ENCODE measurements around the gene NLGN4X.

NLGN4X gene

DNA sequence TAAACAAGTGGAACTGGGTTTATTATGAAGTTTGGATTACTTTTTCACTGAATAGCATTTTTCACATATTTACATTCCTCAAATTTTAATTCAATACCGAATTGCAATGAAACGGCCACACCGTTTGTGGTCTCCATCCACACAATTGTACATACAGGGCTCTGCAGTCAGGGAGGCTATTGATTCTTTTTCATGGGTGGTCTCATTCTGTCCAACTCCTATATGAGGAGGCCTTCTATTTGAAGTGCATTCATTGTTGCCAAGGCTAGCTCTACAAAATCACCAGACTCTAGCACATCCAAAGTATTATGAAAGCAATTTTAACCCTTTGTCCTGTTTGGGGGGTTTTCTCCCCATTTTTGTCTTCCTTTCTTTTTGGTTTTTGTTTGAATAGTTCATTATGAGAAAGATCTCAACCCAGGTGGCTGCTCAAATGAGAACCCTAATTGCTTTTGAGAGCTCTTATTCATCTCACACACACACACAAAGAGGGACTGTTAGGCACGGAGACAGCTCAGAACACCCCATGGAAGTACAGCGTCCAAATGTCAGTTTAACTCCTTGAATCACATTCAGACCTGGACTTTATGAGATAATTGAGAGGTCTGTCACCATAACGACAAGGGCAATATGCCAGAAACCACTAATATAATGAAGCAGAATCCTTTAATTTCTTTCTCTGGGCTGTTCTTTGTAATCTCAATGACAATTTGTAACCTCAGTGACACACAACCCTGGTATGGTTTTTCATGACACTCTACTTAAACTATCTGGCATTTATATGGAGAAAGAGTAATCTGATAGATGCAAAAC is 79.4 kb downstream of the NLGN4X start:
- no peak for FAIRE-seq
- no peak for DNase-seq (ENCODE audit: insufficient read length)
- TF ChIP-seq TAF1 (IDR thresholded peaks at IDR 0.05; ENCODE audit: borderline replicate concordance, low read depth, low read length) (no peak), POLR2A (IDR thresholded peaks at IDR 0.05; ENCODE audit: low read depth, low read length) (no peak), POLR2AphosphoS5 (IDR thresholded peaks at IDR 0.05; ENCODE audit: low read depth, low read length) (no peak)

DNA sequence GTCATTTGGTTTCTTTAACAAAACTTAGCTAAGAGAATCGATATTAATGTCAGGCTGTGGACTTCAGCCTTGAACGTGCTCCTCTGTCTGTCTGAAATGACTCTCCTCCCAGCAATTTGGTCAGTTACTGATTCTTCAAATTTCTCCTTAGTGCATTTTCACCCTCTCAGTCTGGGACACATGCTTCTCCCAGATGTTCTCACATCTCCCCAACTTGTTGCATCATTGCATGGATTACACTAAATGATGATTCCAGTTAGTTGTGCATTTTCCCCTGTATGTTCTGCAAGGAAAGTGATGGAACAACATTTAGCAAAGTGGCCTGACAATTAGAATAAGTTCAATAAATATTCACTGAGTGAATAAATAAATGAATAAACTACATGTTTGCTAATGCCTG is 94.4 kb downstream of the NLGN4X start:
- DNase-seq (ENCODE audit: insufficient read length) (no peak), FAIRE-seq (no peak)
- TF ChIP-seq POLR2AphosphoS5 (IDR thresholded peaks at IDR 0.05; ENCODE audit: low read depth, low read length), result no peak
- no peak for TF ChIP-seq POLR2A (IDR thresholded peaks at IDR 0.05; ENCODE audit: low read depth, low read length)
- no peak for TF ChIP-seq TAF1 (IDR thresholded peaks at IDR 0.05; ENCODE audit: borderline replicate concordance, low read depth, low read length)

- no peak for FAIRE-seq
- no peak for DNase-seq (ENCODE audit: insufficient read length)
- TF ChIP-seq POLR2AphosphoS5 (IDR thresholded peaks at IDR 0.05; ENCODE audit: low read depth, low read length) (no peak), TAF1 (IDR thresholded peaks at IDR 0.05; ENCODE audit: borderline replicate concordance, low read depth, low read length) (no peak), POLR2A (IDR thresholded peaks at IDR 0.05; ENCODE audit: low read depth, low read length) (no peak)
These were observed 95.7 kb downstream of the NLGN4X start for GRCh38 chrX:6132970-6133369.

- FAIRE-seq, result no peak
- TF ChIP-seq POLR2AphosphoS5 (IDR thresholded peaks at IDR 0.05; ENCODE audit: low read depth, low read length), result no peak
These were observed 97.4 kb downstream of the NLGN4X start for GRCh38 chrX:6131287-6131686.

GRCh38 chrX:6129195-6129594 is 99.5 kb downstream of the NLGN4X start:
- DNase-seq (ENCODE audit: insufficient read length), result no peak
- no peak for TF ChIP-seq TAF1 (IDR thresholded peaks at IDR 0.05; ENCODE audit: borderline replicate concordance, low read depth, low read length)
- TF ChIP-seq POLR2A (IDR thresholded peaks at IDR 0.05; ENCODE audit: low read depth, low read length), result no peak
- TF ChIP-seq POLR2AphosphoS5 (IDR thresholded peaks at IDR 0.05; ENCODE audit: low read depth, low read length), result no peak
- no peak for FAIRE-seq

More at GRCh38 chrX:6131287-6131686, 97.4 kb downstream of the NLGN4X start:
- no peak for DNase-seq (ENCODE audit: insufficient read length)

DNA sequence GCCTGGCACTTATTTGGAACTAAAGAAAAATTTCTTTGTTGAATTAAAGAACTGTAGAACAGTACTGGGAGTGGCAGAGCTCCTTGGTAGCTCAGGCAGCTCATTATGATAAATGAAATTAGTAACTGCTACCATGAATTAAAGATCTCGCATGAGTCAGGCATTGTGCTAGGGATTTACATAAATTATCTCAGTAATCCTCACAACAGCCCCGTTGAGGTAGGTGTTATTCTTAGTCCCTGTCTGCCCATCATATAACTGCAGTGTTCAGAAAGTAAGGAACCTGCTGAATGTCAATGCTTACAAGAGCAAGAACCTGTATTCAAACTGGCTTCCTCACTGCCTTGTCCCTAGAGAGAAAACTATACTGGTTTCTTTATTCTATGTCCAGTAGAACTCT is 108.3 kb downstream of the NLGN4X start:
- FAIRE-seq, result no peak
- no peak for DNase-seq (ENCODE audit: insufficient read length)
- TF ChIP-seq POLR2A (IDR thresholded peaks at IDR 0.05; ENCODE audit: low read depth, low read length) (no peak), TAF1 (IDR thresholded peaks at IDR 0.05; ENCODE audit: borderline replicate concordance, low read depth, low read length) (no peak), POLR2AphosphoS5 (IDR thresholded peaks at IDR 0.05; ENCODE audit: low read depth, low read length) (no peak)

DNA sequence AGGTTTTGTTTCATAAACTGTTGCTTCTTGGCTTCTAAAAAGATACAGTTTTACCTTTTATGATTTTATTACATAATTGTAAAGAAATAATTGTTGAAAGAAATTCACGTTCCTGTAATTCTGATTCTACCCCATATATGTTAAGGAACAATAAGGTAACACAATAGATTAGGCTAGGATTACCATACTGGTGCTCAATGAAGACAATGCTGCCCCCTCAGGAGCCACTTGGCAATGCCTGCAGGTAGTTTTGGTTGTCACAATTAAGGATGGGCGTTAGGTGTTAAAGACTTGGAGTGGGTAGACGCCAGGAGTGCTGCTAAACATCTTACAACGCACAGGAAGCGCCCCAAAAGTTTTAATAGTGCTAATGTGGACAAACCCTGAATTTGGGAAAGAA is 133.2 kb downstream of the NLGN4X start:
- FAIRE-seq, result no peak
- no peak for TF ChIP-seq TAF1 (IDR thresholded peaks at IDR 0.05; ENCODE audit: borderline replicate concordance, low read depth, low read length)
- TF ChIP-seq POLR2AphosphoS5 (IDR thresholded peaks at IDR 0.05; ENCODE audit: low read depth, low read length), result no peak
- no peak for TF ChIP-seq POLR2A (IDR thresholded peaks at IDR 0.05; ENCODE audit: low read depth, low read length)
- DNase-seq (ENCODE audit: insufficient read length), result no peak

GRCh38 chrX:6074532-6074931 is 154.1 kb downstream of the NLGN4X start:
- TF ChIP-seq POLR2A (IDR thresholded peaks at IDR 0.05; ENCODE audit: low read depth, low read length) (no peak), TAF1 (IDR thresholded peaks at IDR 0.05; ENCODE audit: borderline replicate concordance, low read depth, low read length) (no peak), POLR2AphosphoS5 (IDR thresholded peaks at IDR 0.05; ENCODE audit: low read depth, low read length) (no peak)
- FAIRE-seq (no peak), DNase-seq (ENCODE audit: insufficient read length) (no peak)

- TF ChIP-seq POLR2AphosphoS5 (IDR thresholded peaks at IDR 0.05; ENCODE audit: low read depth, low read length) (no peak), POLR2A (IDR thresholded peaks at IDR 0.05; ENCODE audit: low read depth, low read length) (no peak), TAF1 (IDR thresholded peaks at IDR 0.05; ENCODE audit: borderline replicate concordance, low read depth, low read length) (no peak)
- FAIRE-seq (no peak), DNase-seq (ENCODE audit: insufficient read length) (no peak)
These were observed 156.9 kb downstream of the NLGN4X start for GRCh38 chrX:6071731-6072130.

- no peak for TF ChIP-seq POLR2AphosphoS5 (IDR thresholded peaks at IDR 0.05; ENCODE audit: low read depth, low read length)
- no peak for TF ChIP-seq POLR2A (IDR thresholded peaks at IDR 0.05; ENCODE audit: low read depth, low read length)
- TF ChIP-seq TAF1 (IDR thresholded peaks at IDR 0.05; ENCODE audit: borderline replicate concordance, low read depth, low read length), result no peak
- DNase-seq (ENCODE audit: insufficient read length) (no peak), FAIRE-seq (no peak)
These were observed 161.1 kb downstream of the NLGN4X start for GRCh38 chrX:6067600-6067999.

DNA sequence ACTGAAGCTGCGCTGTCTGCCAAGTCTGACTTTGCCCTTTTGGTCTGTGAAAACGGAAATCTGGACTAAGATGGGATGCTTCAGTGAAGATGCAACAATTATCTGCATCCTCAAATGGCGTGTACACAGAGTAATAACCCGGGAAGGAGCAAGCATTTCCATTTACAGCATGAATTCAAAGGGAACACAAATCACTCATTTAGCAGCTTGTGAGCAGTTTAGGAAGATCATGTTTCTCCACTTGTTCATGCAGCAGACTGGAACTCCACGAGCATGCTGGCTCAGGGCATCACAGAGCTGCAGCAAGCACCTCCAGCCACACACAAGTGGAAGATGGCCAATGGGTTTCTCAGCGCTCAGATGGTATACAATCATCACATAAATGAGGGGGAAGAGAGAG is 175.5 kb downstream of the NLGN4X start:
- no peak for DNase-seq (ENCODE audit: insufficient read length)
- no peak for FAIRE-seq
- TF ChIP-seq TAF1 (IDR thresholded peaks at IDR 0.05; ENCODE audit: borderline replicate concordance, low read depth, low read length) (no peak), POLR2AphosphoS5 (IDR thresholded peaks at IDR 0.05; ENCODE audit: low read depth, low read length) (no peak), POLR2A (IDR thresholded peaks at IDR 0.05; ENCODE audit: low read depth, low read length) (no peak)

DNA sequence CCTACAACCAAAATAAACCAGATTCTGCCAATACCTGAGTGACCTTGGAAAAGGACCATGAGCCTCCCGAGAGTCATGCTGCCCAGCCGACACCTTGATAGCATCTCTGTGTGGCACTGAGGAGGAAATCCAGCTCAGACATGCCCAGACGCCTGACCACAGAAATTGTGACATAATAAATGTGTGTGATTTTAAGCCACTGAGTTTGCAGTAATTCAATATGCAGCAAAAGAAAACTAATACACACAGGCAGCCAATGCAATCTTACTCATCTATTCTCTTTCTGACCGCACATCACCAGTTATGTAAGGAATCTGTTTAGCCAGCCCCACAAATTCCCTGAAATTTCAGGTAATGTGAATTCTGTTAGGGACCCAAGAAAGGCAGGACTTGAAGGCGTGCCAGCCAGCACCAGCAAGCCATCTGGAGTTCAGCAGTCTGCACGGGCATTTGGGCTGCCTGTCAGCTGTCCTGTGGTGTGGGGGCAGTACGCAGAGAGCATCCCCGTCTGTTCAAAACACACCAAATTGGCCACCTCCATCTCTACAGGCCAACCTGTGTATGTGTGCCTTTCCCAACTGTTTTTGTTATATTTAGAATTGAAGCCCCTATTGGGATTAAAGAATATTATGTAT is 176.4 kb downstream of the NLGN4X start:
- no peak for TF ChIP-seq TAF1 (IDR thresholded peaks at IDR 0.05; ENCODE audit: borderline replicate concordance, low read depth, low read length)
- no peak for DNase-seq (ENCODE audit: insufficient read length)
- no peak for FAIRE-seq
